CD4-positive, alpha-beta T cell (primary cell): ENCODE results near the gene PCDH18. TPM values are rescaled to one million over a fixed set of nuclear protein-coding genes. Genes with fewer than 3 reads are reported as not detected.

Experiments used
- ATAC-seq: fragments of 200-7000 bp; cut with Tn5 transposase; one replicate; pipeline ENCODE4 v1.10.0; 2022; ENCODE audit warnings: mild to moderate bottlenecking; ENCODE audit not compliant: poor library complexity
- CTCF ChIA-PET: fragments of 350-600 bp; sonication (Branson Sonifier 250); formaldehyde crosslinking; loops from one replicate; lab custom pipeline; 2021; ENCODE audit warnings: antibody characterized with exemption, inconsistent platforms; lab: Charles Lee
- POLR2A ChIA-PET: fragments of 350-600 bp; sonication (Branson Sonifier 250); formaldehyde crosslinking; loops from one replicate; lab custom pipeline; 2021; ENCODE audit warnings: antibody characterized with exemption, inconsistent platforms; lab: Charles Lee
- DNase-seq, 14 experiments: peaks; one replicate each; pipeline ENCODE4 v3.0.0-alpha.2; 2013 to 2020; ENCODE audit warnings: mixed read lengths in 2 of 14
- H3K27ac ChIP-seq, 2 donors: one replicate each; pipeline versions ENCODE4 v1.5.1 to v1.7.0; 2013; ENCODE audit warnings: low read length in 2 of 2, low read depth in 1 of 2, mild to moderate bottlenecking in 1 of 2
- H3K27me3 ChIP-seq, 2 experiments: 1 replicate in 1 of 2; 2 replicates in 1 of 2; pipeline versions ENCODE4 v1.6.1 to v1.7.0; 2013; ENCODE audit warnings: low read length in 2 of 2, control low read depth in 1 of 2, mild to moderate bottlenecking in 1 of 2, moderate library complexity in 1 of 2; ENCODE audit not compliant: insufficient read depth in 2 of 2, control insufficient read depth in 1 of 2
- H3K36me3 ChIP-seq: one replicate; pipeline ENCODE4 v1.6.1; 2013; ENCODE audit warnings: low read length, control low read depth; ENCODE audit not compliant: insufficient read depth
- H3K4me1 ChIP-seq: one replicate; pipeline ENCODE4 v1.6.1; 2013; ENCODE audit warnings: low read length, control low read depth; ENCODE audit not compliant: insufficient read depth
- H3K4me3 ChIP-seq: one replicate; pipeline ENCODE4 v1.5.1; 2013; ENCODE audit warnings: mild to moderate bottlenecking, low read length, moderate library complexity
- H3K9me3 ChIP-seq, 2 experiments: 1 replicate in 1 of 2; 2 replicates in 1 of 2; pipeline versions ENCODE4 v1.6.1 to v1.7.0; 2013; ENCODE audit warnings: low read length in 2 of 2, mild to moderate bottlenecking in 2 of 2, control low read depth in 1 of 2, moderate library complexity in 1 of 2; ENCODE audit not compliant: control insufficient read depth in 1 of 2, insufficient read depth in 1 of 2
- H3K27ac Mint-ChIP-seq: one replicate; pipeline ENCODE4 v1.8.0; 2020; ENCODE audit warnings: mixed read lengths
- H3K27me3 Mint-ChIP-seq: one replicate; pipeline ENCODE4 v1.8.0; 2021; ENCODE audit warnings: mixed read lengths
- H3K36me3 Mint-ChIP-seq: one replicate; pipeline ENCODE4 v1.8.0; 2021; ENCODE audit warnings: low read depth, mixed read lengths
- H3K4me1 Mint-ChIP-seq: one replicate; pipeline ENCODE4 v1.8.0; 2021; ENCODE audit warnings: low read depth, mixed read lengths
- H3K4me3 Mint-ChIP-seq: one replicate; pipeline ENCODE4 v1.8.0; 2020; ENCODE audit warnings: mild to moderate bottlenecking, mixed read lengths
- H3K9me3 Mint-ChIP-seq: one replicate; pipeline ENCODE4 v1.8.0; 2020; ENCODE audit warnings: mixed read lengths
- CTCF ChIP-seq: fragments of 200-600 bp; IDR thresholded peaks from one replicate; pipeline ENCODE4 v1.8.0; 2022; ENCODE audit warnings: antibody characterized with exemption, mild to moderate bottlenecking
- intact Hi-C, 2 experiments: fragments of 100-400 bp; cut with DNase I in 1 of 2; cut with micrococcal nuclease in 1 of 2; formaldehyde crosslinking; loops; one replicate each; pipeline versions ENCODE4 v1.15.1 to v1.9.0; 2023 to 2025; cut with DNase I, micrococcal nuclease
- total RNA-seq, 174 experiments: library from RNA in 2 of 174; stranded (reverse) in 2 of 174; gene quantifications; one replicate each; pipeline ENCODE4 v1.2.3 and lab custom pipeline; 2021 to 2026

Gene PCDH18
- total RNA-seq, 2 experiments from 2014 or later: not detected

DNA sequence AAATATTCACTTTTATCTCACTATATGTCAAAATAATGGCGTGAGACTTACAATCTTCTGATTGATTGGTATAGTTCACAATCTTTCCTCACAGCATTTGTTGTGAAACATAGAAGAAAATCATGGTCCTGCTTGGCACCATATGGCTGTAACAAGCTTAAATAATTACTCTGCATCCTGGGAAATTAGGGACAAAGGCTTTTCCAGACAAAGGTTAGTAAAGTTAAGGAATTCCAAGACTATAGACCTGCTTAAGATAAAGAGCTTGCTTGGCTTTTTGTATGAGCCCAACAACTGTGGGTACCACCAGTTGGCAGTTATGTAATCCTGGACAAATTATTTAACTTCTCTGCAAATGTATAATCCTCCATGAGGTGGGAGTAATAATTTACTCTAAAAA lies 3.4 kb upstream of the PCDH18 start:
- CTCF ChIA-PET: no interaction called here
- Mint-ChIP-seq H3K9me3 (peaks cover 6% of the 10 kb centered on the region), H3K36me3 (no peaks in the 10 kb centered on the region), H3K27ac (no peak overlapping the region), H3K4me1 (no peaks in the 10 kb centered on the region), H3K4me3 (no peak overlapping the region), H3K27me3 (no peaks in the 10 kb centered on the region)
- Histone ChIP-seq H3K27ac (no peak overlapping the region), H3K4me1 (no peaks in the 10 kb centered on the region), H3K4me3 (no peak overlapping the region), H3K27me3 (no peaks in the 10 kb centered on the region), H3K36me3 (no peaks in the 10 kb centered on the region), H3K9me3 (peaks cover 0 to 3% of the 10 kb centered on the region in 2 experiments)
- no peak for TF ChIP-seq CTCF
- intact Hi-C loops: no loop called here
- POLR2A ChIA-PET: no interaction called here
- no peak for DNase-seq
- no peak for ATAC-seq

GRCh38 chr4:137534516-137534915 lies 2.2 kb upstream of the PCDH18 start:
- Mint-ChIP-seq H3K4me3 (no peak overlapping the region), H3K27me3 (no peaks in the 10 kb centered on the region), H3K36me3 (no peaks in the 10 kb centered on the region), H3K9me3 (peaks cover 6% of the 10 kb centered on the region), H3K27ac (no peak overlapping the region), H3K4me1 (no peaks in the 10 kb centered on the region)
- no peak for ATAC-seq
- POLR2A ChIA-PET: no interaction called here
- no peaks in the 10 kb centered on the region for H3K4me1 ChIP-seq
- intact Hi-C loops: no loop called here
- no peak overlapping the region for H3K4me3 ChIP-seq
- no peaks in the 10 kb centered on the region for H3K36me3 ChIP-seq
- no peaks in the 10 kb centered on the region for H3K27me3 ChIP-seq
- DNase-seq: no peak
- CTCF ChIA-PET: no interaction called here
- peaks cover 0 to 3% of the 10 kb centered on the region in 2 experiments for H3K9me3 ChIP-seq
- no peak for TF ChIP-seq CTCF
- H3K27ac ChIP-seq: no peak overlapping the region

DNA sequence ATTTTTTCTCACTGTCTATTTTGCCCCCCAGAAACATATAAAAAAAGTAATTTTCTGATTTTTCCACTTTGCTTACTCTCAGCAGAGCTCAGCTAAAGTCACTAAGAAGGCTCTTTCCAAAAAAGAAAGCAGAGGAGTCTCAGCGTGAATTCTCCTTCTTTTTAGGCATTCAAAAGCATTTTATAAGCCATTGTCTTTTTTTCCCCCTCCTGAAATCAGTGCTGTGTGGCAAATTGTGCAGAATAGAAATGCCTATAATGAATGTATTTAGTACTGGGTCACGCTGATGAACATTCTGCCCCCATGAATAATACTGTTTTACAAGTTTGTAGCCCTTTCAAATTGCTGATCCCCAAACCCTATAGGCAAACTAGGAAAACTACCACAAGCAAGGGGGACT lies 1.6 kb upstream of the PCDH18 start:
- no peak overlapping the region for H3K27ac Mint-ChIP-seq
- H3K27ac ChIP-seq: no peak overlapping the region
- no peak overlapping the region for H3K4me3 ChIP-seq
- no peaks in the 10 kb centered on the region for H3K27me3 ChIP-seq
- no peak for DNase-seq
- H3K4me3 Mint-ChIP-seq: no peak overlapping the region
- peaks cover 6% of the 10 kb centered on the region for H3K9me3 Mint-ChIP-seq
- no peaks in the 10 kb centered on the region for H3K27me3 Mint-ChIP-seq
- no peaks in the 10 kb centered on the region for H3K36me3 ChIP-seq
- intact Hi-C loops: no loop called here
- ATAC-seq: no peak
- no peaks in the 10 kb centered on the region for H3K4me1 ChIP-seq
- ChIA-PET POLR2A (no interaction called here), CTCF (interaction anchor here (0.8 kb wide), 1 partner anchor 17 kb away, joined by 3 read pairs; no protein-coding TSS in a partner anchor)
- H3K4me1 Mint-ChIP-seq: no peaks in the 10 kb centered on the region
- H3K36me3 Mint-ChIP-seq: no peaks in the 10 kb centered on the region
- TF ChIP-seq CTCF: no peak
- peaks cover 0 to 3% of the 10 kb centered on the region in 2 experiments for H3K9me3 ChIP-seq
